ENCODE data around the gene TATDN3. TPM values are rescaled to one million over a fixed set of nuclear protein-coding genes. Genes with fewer than 3 reads are reported as not detected.

TATDN3 gene
- total and polyA plus RNA-seq, 9 of the 15 experiments (the other 6 are each of a cell fraction or from before 2014, with no cell fraction given): 18.3 to 79.9 (median 28.2) TPM

- TF ChIP-seq, protein P1, sequence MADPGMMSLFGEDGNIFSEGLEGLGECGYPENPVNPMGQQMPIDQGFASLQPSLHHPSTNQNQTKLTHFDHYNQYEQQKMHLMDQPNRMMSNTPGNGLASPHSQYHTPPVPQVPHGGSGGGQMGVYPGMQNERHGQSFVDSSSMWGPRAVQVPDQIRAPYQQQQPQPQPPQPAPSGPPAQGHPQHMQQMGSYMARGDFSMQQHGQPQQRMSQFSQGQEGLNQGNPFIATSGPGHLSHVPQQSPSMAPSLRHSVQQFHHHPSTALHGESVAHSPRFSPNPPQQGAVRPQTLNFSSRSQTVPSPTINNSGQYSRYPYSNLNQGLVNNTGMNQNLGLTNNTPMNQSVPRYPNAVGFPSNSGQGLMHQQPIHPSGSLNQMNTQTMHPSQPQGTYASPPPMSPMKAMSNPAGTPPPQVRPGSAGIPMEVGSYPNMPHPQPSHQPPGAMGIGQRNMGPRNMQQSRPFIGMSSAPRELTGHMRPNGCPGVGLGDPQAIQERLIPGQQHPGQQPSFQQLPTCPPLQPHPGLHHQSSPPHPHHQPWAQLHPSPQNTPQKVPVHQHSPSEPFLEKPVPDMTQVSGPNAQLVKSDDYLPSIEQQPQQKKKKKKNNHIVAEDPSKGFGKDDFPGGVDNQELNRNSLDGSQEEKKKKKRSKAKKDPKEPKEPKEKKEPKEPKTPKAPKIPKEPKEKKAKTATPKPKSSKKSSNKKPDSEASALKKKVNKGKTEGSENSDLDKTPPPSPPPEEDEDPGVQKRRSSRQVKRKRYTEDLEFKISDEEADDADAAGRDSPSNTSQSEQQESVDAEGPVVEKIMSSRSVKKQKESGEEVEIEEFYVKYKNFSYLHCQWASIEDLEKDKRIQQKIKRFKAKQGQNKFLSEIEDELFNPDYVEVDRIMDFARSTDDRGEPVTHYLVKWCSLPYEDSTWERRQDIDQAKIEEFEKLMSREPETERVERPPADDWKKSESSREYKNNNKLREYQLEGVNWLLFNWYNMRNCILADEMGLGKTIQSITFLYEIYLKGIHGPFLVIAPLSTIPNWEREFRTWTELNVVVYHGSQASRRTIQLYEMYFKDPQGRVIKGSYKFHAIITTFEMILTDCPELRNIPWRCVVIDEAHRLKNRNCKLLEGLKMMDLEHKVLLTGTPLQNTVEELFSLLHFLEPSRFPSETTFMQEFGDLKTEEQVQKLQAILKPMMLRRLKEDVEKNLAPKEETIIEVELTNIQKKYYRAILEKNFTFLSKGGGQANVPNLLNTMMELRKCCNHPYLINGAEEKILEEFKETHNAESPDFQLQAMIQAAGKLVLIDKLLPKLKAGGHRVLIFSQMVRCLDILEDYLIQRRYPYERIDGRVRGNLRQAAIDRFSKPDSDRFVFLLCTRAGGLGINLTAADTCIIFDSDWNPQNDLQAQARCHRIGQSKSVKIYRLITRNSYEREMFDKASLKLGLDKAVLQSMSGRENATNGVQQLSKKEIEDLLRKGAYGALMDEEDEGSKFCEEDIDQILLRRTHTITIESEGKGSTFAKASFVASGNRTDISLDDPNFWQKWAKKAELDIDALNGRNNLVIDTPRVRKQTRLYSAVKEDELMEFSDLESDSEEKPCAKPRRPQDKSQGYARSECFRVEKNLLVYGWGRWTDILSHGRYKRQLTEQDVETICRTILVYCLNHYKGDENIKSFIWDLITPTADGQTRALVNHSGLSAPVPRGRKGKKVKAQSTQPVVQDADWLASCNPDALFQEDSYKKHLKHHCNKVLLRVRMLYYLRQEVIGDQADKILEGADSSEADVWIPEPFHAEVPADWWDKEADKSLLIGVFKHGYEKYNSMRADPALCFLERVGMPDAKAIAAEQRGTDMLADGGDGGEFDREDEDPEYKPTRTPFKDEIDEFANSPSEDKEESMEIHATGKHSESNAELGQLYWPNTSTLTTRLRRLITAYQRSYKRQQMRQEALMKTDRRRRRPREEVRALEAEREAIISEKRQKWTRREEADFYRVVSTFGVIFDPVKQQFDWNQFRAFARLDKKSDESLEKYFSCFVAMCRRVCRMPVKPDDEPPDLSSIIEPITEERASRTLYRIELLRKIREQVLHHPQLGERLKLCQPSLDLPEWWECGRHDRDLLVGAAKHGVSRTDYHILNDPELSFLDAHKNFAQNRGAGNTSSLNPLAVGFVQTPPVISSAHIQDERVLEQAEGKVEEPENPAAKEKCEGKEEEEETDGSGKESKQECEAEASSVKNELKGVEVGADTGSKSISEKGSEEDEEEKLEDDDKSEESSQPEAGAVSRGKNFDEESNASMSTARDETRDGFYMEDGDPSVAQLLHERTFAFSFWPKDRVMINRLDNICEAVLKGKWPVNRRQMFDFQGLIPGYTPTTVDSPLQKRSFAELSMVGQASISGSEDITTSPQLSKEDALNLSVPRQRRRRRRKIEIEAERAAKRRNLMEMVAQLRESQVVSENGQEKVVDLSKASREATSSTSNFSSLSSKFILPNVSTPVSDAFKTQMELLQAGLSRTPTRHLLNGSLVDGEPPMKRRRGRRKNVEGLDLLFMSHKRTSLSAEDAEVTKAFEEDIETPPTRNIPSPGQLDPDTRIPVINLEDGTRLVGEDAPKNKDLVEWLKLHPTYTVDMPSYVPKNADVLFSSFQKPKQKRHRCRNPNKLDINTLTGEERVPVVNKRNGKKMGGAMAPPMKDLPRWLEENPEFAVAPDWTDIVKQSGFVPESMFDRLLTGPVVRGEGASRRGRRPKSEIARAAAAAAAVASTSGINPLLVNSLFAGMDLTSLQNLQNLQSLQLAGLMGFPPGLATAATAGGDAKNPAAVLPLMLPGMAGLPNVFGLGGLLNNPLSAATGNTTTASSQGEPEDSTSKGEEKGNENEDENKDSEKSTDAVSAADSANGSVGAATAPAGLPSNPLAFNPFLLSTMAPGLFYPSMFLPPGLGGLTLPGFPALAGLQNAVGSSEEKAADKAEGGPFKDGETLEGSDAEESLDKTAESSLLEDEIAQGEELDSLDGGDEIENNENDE (IDR thresholded peaks at IDR 0.05; ENCODE audit: low read depth, low read length): no peak
- TF ChIP-seq MAX (CRISPR knock-in tag; IDR thresholded peaks at IDR 0.05): peak; percentile 85
- no peak for TF ChIP-seq PRPF4 (IDR thresholded peaks at IDR 0.05; ENCODE audit: insufficient read depth, low read depth, low read length, poor library complexity, severe bottlenecking)
- TF ChIP-seq ASH1L (IDR thresholded peaks at IDR 0.05; ENCODE audit: borderline replicate concordance, low read depth, partially characterized antibody): peak; percentile 66
- TF ChIP-seq, protein P2, sequence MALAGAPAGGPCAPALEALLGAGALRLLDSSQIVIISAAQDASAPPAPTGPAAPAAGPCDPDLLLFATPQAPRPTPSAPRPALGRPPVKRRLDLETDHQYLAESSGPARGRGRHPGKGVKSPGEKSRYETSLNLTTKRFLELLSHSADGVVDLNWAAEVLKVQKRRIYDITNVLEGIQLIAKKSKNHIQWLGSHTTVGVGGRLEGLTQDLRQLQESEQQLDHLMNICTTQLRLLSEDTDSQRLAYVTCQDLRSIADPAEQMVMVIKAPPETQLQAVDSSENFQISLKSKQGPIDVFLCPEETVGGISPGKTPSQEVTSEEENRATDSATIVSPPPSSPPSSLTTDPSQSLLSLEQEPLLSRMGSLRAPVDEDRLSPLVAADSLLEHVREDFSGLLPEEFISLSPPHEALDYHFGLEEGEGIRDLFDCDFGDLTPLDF (CRISPR knock-in tag; IDR thresholded peaks at IDR 0.05): peak; percentile 89
- no peak for TF ChIP-seq C11orf30 (IDR thresholded peaks at IDR 0.05; ENCODE audit: low read depth)
- TF ChIP-seq, protein P3, sequence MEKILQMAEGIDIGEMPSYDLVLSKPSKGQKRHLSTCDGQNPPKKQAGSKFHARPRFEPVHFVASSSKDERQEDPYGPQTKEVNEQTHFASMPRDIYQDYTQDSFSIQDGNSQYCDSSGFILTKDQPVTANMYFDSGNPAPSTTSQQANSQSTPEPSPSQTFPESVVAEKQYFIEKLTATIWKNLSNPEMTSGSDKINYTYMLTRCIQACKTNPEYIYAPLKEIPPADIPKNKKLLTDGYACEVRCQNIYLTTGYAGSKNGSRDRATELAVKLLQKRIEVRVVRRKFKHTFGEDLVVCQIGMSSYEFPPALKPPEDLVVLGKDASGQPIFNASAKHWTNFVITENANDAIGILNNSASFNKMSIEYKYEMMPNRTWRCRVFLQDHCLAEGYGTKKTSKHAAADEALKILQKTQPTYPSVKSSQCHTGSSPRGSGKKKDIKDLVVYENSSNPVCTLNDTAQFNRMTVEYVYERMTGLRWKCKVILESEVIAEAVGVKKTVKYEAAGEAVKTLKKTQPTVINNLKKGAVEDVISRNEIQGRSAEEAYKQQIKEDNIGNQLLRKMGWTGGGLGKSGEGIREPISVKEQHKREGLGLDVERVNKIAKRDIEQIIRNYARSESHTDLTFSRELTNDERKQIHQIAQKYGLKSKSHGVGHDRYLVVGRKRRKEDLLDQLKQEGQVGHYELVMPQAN (IDR thresholded peaks at IDR 0.05; ENCODE audit: borderline replicate concordance): peak; percentile 15; the same call in 1 of the 2 replicates
- peak; percentile 50 for TF ChIP-seq ELF1 (tag; IDR thresholded peaks at IDR 0.05)
- TF ChIP-seq FOXK2 (conservative IDR thresholded peaks at IDR 0.05 in 1 of 2, IDR thresholded peaks at IDR 0.05 in 1 of 2; ENCODE audit: low read depth in 2 of 2): peak; percentile 44 to 51; a peak in 3 of 4 replicates
These were observed 66.3 kb downstream of the TATDN3 start, which contains the start of gene FLVCR1 (continued) for GRCh38 chr1:212857992-212858460.
